Body of pancreas (tissue), 4 donors: ENCODE measurements around the gene DNM3.

Experiments used
- CTCF ChIP-seq, 7 experiments: fragments of 450-650 bp in 4 of 7; fragments of 200-600 bp in 3 of 7; sonication (generic) in 3 of 7; IDR thresholded peaks; one replicate each; pipeline ENCODE4 v1.5.1; 2016 to 2019; ENCODE audit warnings: antibody characterized with exemption in 7 of 7
- POLR2A ChIP-seq, 3 donors: fragments of 450-650 bp; IDR thresholded peaks; one replicate each; pipeline ENCODE4 v1.6.1; 2016; ENCODE audit warnings: antibody characterized with exemption in 3 of 3, mild to moderate bottlenecking in 2 of 3

- peak in 1 of 7 experiments; percentile 3 for TF ChIP-seq CTCF (IDR thresholded peaks at IDR 0.05)
- no peak for TF ChIP-seq POLR2A (IDR thresholded peaks at IDR 0.05)
Measured at GRCh38 chr1:172090511-172090817, 249.2 kb downstream of the DNM3 start.
